ENCODE results near the gene MLLT11.

- TF ChIP-seq POLR2A (IDR thresholded peaks at IDR 0.05; ENCODE audit: low read depth, low read length) (no peak), POLR2AphosphoS5 (IDR thresholded peaks at IDR 0.05; ENCODE audit: low read depth, low read length) (no peak), TAF1 (IDR thresholded peaks at IDR 0.05; ENCODE audit: borderline replicate concordance, low read depth, low read length) (no peak)
Observed at GRCh38 chr1:151054971-151055547, 5.1 kb upstream of the MLLT11 start.

All from GM12892 (cell line).